ENCODE results near the gene RAB5B.

DNA sequence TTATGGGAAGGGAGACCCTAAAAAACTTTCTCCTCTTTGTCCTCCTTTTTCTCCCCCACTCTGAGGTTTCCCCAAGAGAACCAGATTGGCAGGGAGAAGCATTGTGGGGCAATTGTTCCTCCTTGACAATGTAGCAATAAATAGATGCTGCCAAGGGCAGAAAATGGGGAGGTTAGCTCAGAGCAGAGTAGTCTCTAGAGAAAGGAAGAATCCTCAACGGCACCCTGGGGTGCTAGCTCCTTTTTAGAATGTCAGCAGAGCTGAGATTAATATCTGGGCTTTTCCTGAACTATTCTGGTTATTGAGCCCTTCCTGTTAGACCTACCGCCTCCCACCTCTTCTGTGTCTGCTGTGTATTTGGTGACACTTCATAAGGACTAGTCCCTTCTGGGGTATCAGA lies 63.3 kb downstream of the RAB5B start:
- TF ChIP-seq, protein P1, sequence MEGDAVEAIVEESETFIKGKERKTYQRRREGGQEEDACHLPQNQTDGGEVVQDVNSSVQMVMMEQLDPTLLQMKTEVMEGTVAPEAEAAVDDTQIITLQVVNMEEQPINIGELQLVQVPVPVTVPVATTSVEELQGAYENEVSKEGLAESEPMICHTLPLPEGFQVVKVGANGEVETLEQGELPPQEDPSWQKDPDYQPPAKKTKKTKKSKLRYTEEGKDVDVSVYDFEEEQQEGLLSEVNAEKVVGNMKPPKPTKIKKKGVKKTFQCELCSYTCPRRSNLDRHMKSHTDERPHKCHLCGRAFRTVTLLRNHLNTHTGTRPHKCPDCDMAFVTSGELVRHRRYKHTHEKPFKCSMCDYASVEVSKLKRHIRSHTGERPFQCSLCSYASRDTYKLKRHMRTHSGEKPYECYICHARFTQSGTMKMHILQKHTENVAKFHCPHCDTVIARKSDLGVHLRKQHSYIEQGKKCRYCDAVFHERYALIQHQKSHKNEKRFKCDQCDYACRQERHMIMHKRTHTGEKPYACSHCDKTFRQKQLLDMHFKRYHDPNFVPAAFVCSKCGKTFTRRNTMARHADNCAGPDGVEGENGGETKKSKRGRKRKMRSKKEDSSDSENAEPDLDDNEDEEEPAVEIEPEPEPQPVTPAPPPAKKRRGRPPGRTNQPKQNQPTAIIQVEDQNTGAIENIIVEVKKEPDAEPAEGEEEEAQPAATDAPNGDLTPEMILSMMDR (IDR thresholded peaks at IDR 0.05; ENCODE audit: extremely low read depth in 1 of 2, insufficient read depth in 1 of 2, low read depth in 1 of 2, low read length in 2 of 2): no peak
- no peak for TF ChIP-seq JUN (IDR thresholded peaks at IDR 0.05; ENCODE audit: borderline replicate concordance, insufficient read depth, insufficient read length, low read depth)
- TF ChIP-seq POLR2AphosphoS5 (IDR thresholded peaks at IDR 0.05; ENCODE audit: insufficient read depth, low read depth, low read length): no peak
- TF ChIP-seq POLR2A (IDR thresholded peaks at IDR 0.05; ENCODE audit: low read depth, low read length): no peak
- TF ChIP-seq EZH2 (IDR thresholded peaks at IDR 0.05; ENCODE audit: borderline replicate concordance, low read depth, low read length, severe bottlenecking): no peak
- TF ChIP-seq, protein P2, sequence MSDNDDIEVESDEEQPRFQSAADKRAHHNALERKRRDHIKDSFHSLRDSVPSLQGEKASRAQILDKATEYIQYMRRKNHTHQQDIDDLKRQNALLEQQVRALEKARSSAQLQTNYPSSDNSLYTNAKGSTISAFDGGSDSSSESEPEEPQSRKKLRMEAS (IDR thresholded peaks at IDR 0.05; ENCODE audit: insufficient read depth, insufficient read length): no peak

Data from endothelial cell of umbilical vein (primary cell).